PC-9 (cell line): ENCODE data around the gene CDK13.

Experiments
- CTCF ChIP-seq: fragments of 200-600 bp; sonication (generic); conservative IDR thresholded peaks from 2 replicates; pipeline ENCODE4 v1.6.1; 2017; ENCODE audit warnings: mixed run types, antibody characterized with exemption, mild to moderate bottlenecking, moderate library complexity
- EZH2 ChIP-seq: fragments of 200-600 bp; sonication (generic); IDR thresholded peaks from 2 replicates; pipeline ENCODE4 v1.8.0; 2017; ENCODE audit warnings: antibody characterized with exemption, low read depth

GRCh38 chr7:40122940-40123254, 172.8 kb downstream of the CDK13 start:
- TF ChIP-seq CTCF (no peak), EZH2 (no peak)
